ENCODE data around the gene ZNRD2.

The ZNRD2 gene

DNA sequence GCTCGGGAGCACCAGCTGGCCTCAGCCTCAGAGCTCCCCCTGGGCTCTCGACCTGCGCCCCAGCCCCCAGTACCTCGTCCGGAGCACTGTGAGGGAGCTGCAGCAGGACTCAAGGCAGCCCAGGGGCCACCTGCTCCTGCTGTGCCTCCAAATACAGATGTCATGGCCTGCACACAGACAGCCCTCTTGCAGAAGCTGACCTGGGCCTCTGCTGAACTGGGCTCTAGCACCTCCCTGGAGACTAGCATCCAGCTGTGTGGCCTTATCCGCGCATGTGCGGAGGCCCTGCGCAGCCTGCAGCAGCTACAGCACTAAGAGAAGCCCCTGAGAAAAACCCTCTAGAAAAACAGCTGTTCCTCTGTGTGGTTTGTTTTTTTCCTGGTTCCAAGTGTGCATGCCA is 1.1 kb downstream of the ZNRD2 start:
- no peaks in the 10 kb centered on the region for H3K9me3 ChIP-seq (ENCODE audit: low read depth, low read length)
- H3K9ac ChIP-seq (ENCODE audit: insufficient read length) = no peak overlapping the region
- no peak overlapping the region for H3K27ac ChIP-seq
- no peak for DNase-seq (ENCODE audit: low read depth, low spot score)
- H3K36me3 ChIP-seq (ENCODE audit: insufficient read depth, low read length) = peaks cover 4% of the 10 kb centered on the region; the same call in 1 of the 2 replicates
- no peak for TF ChIP-seq FOXP2 (optimal IDR thresholded peaks at IDR 0.05; ENCODE audit: control extremely low read depth, extremely low read length, insufficient read depth)
- TF ChIP-seq POLR2AphosphoS5 (IDR thresholded peaks at IDR 0.05; ENCODE audit: borderline replicate concordance, low read depth, low read length) = no peak
- TF ChIP-seq EZH2 (IDR thresholded peaks at IDR 0.05) = no peak
- peak overlapping the region; percentile 98 for H3K4me3 ChIP-seq

DNA sequence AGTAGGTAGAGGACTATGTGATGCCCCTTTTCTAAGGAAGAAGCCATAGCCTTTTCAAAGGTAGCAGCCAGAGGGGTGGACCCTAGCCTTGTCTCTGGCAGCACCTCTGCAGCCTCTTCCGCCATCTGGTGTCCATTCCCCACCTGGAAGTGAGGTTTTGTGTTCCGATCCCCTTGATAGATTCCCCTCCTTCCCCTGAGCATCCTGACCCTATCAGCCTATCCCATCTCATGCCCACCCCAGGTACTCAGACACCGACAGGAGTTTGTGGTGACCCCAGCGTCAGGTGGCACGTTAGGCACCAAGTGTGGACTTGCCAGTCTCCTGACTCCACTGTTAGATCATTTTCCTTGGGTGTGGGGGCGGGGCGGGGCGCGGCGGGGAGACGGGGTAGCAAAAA is 1.7 kb downstream of the ZNRD2 start:
- no peaks in the 10 kb centered on the region for H3K9me3 ChIP-seq (ENCODE audit: low read depth, low read length)
- H3K9ac ChIP-seq (ENCODE audit: insufficient read length) = no peak overlapping the region
- H3K27ac ChIP-seq = 0 out of 2 replicates have a peak overlapping the region, but pooled peaks have one; percentile 30
- H3K4me3 ChIP-seq = peak overlapping the region; percentile 98
- no peak for DNase-seq (ENCODE audit: low read depth, low spot score)
- no peak for TF ChIP-seq EZH2 (IDR thresholded peaks at IDR 0.05)
- no peak for TF ChIP-seq POLR2AphosphoS5 (IDR thresholded peaks at IDR 0.05; ENCODE audit: borderline replicate concordance, low read depth, low read length)
- TF ChIP-seq FOXP2 (optimal IDR thresholded peaks at IDR 0.05; ENCODE audit: control extremely low read depth, extremely low read length, insufficient read depth) = no peak
- H3K36me3 ChIP-seq (ENCODE audit: insufficient read depth, low read length) = peaks cover 4% of the 10 kb centered on the region; the same call in 1 of the 2 replicates

DNA sequence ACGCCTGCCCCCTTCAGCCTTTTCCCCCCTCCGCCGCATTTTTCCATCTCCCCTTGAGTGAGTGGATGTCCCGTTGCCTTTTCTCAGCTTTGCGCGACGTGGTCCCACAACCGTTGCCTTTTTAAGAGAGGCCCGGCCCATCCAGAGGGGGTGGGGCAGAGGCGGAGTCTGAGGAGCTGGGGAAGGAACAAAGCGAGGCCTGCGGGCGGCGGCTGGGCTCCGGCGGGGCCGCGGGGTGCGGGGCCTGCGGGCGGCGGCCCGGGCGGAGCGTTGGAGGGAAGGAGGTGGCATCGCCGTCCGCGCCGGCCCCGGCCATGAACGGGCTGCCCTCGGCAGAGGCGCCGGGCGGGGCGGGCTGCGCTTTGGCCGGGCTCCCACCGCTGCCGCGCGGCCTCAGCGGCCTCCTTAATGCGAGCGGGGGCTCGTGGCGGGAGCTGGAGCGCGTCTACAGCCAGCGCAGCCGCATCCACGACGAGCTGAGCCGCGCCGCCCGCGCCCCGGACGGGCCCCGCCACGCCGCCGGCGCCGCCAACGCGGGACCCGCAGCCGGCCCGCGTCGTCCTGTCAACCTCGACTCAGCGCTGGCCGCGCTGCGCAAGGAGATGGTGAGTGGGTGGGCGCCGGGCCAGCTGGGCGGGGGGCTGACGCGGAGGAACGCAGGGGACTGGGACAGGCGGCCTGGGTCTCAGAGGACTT is 2.2 kb downstream of the ZNRD2 start, which contains the start of gene FAM89B:
FAM89B (plus strand) TSS at position 183 of the 696 bp plus-strand sequence; CDS start at position 315, 132 bp downstream.
- no peak for DNase-seq (ENCODE audit: low read depth, low spot score)
- peak within 1 kb of the TSS; percentile 78 for H3K9ac ChIP-seq (ENCODE audit: insufficient read length)
- H3K27ac ChIP-seq = 0 out of 2 replicates have a peak within 1 kb of the TSS, but pooled peaks have one; percentile 30
- TF ChIP-seq EZH2 (IDR thresholded peaks at IDR 0.05) (no peak), POLR2AphosphoS5 (IDR thresholded peaks at IDR 0.05; ENCODE audit: borderline replicate concordance, low read depth, low read length) (peak; percentile 46; the same call in 1 of the 2 replicates)
- H3K36me3 ChIP-seq (ENCODE audit: insufficient read depth, low read length) = peaks cover 4% of the 10 kb centered on the region; the same call in 1 of the 2 replicates
- H3K9me3 ChIP-seq (ENCODE audit: low read depth, low read length) = no peaks in the 10 kb centered on the region
- peak within 1 kb of the TSS; percentile 98 for H3K4me3 ChIP-seq

DNA sequence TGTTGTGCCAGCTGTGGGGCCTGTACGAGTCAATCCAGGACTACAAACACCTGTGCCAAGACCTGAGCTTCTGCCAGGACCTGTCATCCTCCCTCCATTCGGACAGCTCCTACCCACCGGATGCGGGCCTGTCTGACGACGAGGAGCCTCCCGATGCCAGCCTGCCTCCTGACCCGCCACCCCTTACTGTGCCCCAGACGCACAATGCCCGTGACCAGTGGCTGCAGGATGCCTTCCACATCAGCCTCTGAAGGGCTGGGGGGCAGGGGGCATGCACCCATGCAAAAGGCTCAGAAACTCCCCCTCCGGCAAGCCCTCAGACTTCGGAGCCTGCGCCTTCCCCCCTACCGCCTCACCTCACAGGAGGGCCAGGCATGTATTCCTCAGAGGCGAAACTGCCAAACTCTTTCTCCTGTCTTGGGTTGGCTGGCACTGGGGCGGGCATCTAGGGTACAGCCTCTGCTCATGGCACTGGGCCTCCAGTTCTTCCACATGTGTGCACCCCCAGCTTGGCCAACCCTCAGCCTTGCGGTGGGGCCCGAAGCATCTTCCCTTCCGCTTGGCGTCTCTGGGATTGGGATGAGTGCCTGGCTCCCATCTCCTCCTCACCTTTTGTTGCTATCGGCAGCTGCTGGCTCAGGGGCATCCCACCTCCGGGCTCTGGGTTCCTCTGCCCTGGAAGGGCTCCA is 3.3 kb downstream of the ZNRD2 start:
- DNase-seq (ENCODE audit: low read depth, low spot score) = no peak
- Histone ChIP-seq H3K27ac (peak overlapping the region; percentile 50; the same call in 1 of the 2 replicates), H3K4me3 (peak overlapping the region; percentile 98), H3K9me3 (ENCODE audit: low read depth, low read length) (no peaks in the 10 kb centered on the region), H3K36me3 (ENCODE audit: insufficient read depth, low read length) (peaks cover 3% of the 10 kb centered on the region; the same call in 1 of the 2 replicates), H3K9ac (ENCODE audit: insufficient read length) (peak overlapping the region; percentile 78)
- TF ChIP-seq EZH2 (IDR thresholded peaks at IDR 0.05) (no peak), POLR2AphosphoS5 (IDR thresholded peaks at IDR 0.05; ENCODE audit: borderline replicate concordance, low read depth, low read length) (no peak), FOXP2 (optimal IDR thresholded peaks at IDR 0.05; ENCODE audit: control extremely low read depth, extremely low read length, insufficient read depth) (no peak)

DNA sequence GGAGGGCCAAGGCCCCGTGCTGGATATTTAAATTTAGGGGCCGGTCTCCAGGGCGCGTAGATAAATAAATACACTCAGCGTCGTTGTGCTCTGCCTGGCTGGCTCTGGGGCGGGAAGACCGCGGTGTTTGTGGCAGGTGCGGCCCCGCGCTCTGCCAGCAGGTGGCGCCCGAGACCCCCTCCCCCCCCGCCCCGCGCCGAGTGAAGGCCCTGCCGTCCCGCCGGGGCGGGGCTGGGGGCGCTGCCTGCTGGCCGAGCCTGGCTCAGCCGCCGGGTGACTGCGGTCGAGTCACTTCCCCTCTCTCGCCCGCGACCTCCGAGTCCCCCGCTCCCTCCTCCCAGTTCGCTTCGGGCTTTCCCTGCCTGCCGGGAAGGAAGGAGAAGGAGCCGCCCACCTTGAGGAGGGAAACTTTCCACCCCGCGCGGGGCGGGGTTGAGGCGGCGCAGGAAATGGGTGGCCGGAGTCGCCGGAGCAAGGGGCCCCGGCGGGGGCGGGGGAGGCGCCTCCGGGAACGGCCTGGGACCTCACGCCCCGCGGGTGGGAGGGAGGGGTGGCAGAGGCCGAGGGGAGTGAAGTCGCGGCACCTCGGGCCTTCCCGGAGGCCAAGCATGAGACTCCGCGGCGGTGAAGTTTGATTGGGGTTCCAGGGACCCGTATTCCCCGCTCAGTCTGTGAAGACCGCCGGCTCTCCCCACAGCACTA is 4.0 kb downstream of the ZNRD2 start:
- no peak for DNase-seq (ENCODE audit: low read depth, low spot score)
- Histone ChIP-seq H3K9me3 (ENCODE audit: low read depth, low read length) (no peaks in the 10 kb centered on the region), H3K36me3 (ENCODE audit: insufficient read depth, low read length) (no peaks in the 10 kb centered on the region), H3K4me3 (peak overlapping the region; percentile 98), H3K27ac (peak overlapping the region; percentile 50; the same call in 1 of the 2 replicates), H3K9ac (ENCODE audit: insufficient read length) (peak overlapping the region; percentile 47)
- no peak for TF ChIP-seq EZH2 (IDR thresholded peaks at IDR 0.05)
- TF ChIP-seq POLR2AphosphoS5 (IDR thresholded peaks at IDR 0.05; ENCODE audit: borderline replicate concordance, low read depth, low read length) = peak; percentile 25; the same call in 1 of the 2 replicates

DNA sequence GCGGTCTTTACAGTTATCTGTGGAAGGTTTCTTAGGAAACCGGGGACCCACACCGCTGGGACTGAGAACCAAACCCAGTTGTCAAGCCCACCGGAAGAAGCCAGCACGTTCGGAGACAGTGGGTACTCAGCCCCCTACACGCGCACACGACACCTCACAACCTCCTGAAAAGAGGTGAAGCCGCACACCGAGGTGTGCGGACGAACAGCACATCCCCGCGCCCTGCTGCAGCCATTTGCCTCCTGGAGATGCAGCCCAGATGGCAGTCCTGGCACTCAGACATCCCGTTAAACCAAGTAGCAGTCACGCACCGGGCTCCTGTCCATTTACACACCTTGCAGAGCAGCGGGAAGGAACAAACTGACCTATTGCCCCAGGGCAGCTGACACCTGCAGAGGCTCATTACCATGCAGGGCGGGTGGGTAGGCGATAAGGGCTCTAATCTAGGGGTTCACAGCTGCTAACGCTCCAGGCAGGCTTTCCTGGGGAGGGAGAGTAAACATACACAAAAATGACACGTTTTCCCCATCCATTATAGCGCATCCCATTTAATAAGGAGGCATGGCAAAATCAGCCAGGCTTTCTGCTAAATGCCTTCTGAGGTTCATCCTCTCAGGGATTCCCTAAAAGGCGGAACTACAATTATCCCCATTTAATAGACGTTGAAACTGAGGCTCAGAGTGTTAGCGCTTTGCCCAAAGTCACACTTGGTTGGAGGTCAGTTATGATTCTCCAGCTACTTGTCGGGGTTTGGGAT is 4.7 kb downstream of the ZNRD2 start:
- Histone ChIP-seq H3K36me3 (ENCODE audit: insufficient read depth, low read length) (no peaks in the 10 kb centered on the region), H3K9me3 (ENCODE audit: low read depth, low read length) (no peaks in the 10 kb centered on the region), H3K9ac (ENCODE audit: insufficient read length) (no peak overlapping the region), H3K27ac (peak overlapping the region; percentile 50; the same call in 1 of the 2 replicates), H3K4me3 (peak overlapping the region; percentile 98)
- no peak for DNase-seq (ENCODE audit: low read depth, low spot score)
- TF ChIP-seq POLR2AphosphoS5 (IDR thresholded peaks at IDR 0.05; ENCODE audit: borderline replicate concordance, low read depth, low read length) (peak; percentile 15; the same call in 1 of the 2 replicates), FOXP2 (optimal IDR thresholded peaks at IDR 0.05; ENCODE audit: control extremely low read depth, extremely low read length, insufficient read depth) (no peak)

DNA sequence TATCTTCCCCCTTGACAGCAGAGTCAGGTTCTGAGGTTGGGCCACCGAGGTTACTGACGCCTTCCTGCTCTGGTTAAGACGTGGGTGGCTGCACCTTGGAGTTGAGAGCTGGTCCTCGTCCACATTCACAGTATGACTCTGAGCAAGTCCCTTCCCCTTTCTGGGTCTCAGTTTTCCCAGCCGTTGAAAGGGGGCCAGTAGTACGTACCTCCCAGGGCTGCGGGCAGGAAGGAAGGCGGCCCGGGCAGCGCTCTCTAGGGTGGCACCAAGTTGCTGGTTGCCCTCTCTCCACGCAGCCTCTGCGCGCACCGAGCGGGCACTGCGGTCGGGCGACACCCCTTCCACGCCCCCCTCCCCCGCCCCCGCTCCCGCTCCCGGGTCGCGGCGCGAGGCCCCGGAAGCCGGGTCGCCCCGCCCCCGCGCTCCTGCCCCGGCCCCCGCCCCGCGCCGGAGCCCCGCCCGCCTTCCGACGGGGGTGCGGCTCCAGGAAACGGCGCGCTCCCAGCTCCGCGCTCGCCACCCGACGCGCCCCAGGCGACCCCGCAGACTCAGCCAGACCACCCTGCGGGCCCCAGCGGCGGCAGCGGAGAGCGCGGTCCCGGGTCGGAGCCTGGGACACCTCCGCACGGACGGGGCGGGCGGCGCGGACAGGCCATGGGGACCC is 5.4 kb downstream of the ZNRD2 start, which contains the start of gene EHBP1L1:
EHBP1L1 (plus strand) TSS at position 486 of the 664 bp plus-strand sequence. CDS start 250 bp downstream, outside the sequence.
- no peak for DNase-seq (ENCODE audit: low read depth, low spot score)
- peak within 1 kb of the TSS; percentile 50; the same call in 1 of the 2 replicates for H3K27ac ChIP-seq
- H3K9ac ChIP-seq (ENCODE audit: insufficient read length) = peak within 1 kb of the TSS; percentile 82

More for the DNA sequence above, 5.4 kb downstream of the ZNRD2 start, which contains the start of gene EHBP1L1:
- Histone ChIP-seq H3K9me3 (ENCODE audit: low read depth, low read length) (no peaks in the 10 kb centered on the region), H3K36me3 (ENCODE audit: insufficient read depth, low read length) (no peaks in the 10 kb centered on the region), H3K4me3 (peak within 1 kb of the TSS; percentile 98)
- TF ChIP-seq POLR2AphosphoS5 (IDR thresholded peaks at IDR 0.05; ENCODE audit: borderline replicate concordance, low read depth, low read length) = peak; percentile 44; the same call in 1 of the 2 replicates
- no peak for TF ChIP-seq EZH2 (IDR thresholded peaks at IDR 0.05)
- no peak for TF ChIP-seq FOXP2 (optimal IDR thresholded peaks at IDR 0.05; ENCODE audit: control extremely low read depth, extremely low read length, insufficient read depth)
